Central memory CD8-positive, alpha-beta T cell (primary cell): Measurements from ENCODE around the gene CDA.

Experiments used
- ATAC-seq: fragments of 150-1000 bp; cut with Tn5 transposase; replicated peaks from 2 replicates; pipeline ENCODE4 v1.10.0; 2022; ENCODE audit warnings: mild to moderate bottlenecking, moderate FRiP score, moderate number of reproducible peaks; ENCODE audit not compliant: poor library complexity, severe bottlenecking; ENCODE audit errors: extremely low read depth
- DNase-seq, 2 donors: peaks; one replicate each; pipeline ENCODE4 v3.0.0; 2021; ENCODE audit warnings: low spot score in 2 of 2
- H3K27ac Mint-ChIP-seq: one replicate; pipeline ENCODE4 v1.8.0; 2022; ENCODE audit warnings: low read depth, mild to moderate bottlenecking, moderate library complexity, mixed read lengths
- H3K27me3 Mint-ChIP-seq: one replicate; pipeline ENCODE4 v1.8.0; 2022; ENCODE audit warnings: mixed read lengths
- H3K36me3 Mint-ChIP-seq: one replicate; pipeline ENCODE4 v1.8.0; 2022; ENCODE audit warnings: mild to moderate bottlenecking, moderate library complexity, mixed read lengths; ENCODE audit not compliant: insufficient read depth
- H3K4me1 Mint-ChIP-seq: one replicate; pipeline ENCODE4 v1.8.0; 2022; ENCODE audit warnings: mixed read lengths
- H3K4me3 Mint-ChIP-seq: one replicate; pipeline ENCODE4 v1.8.0; 2022; ENCODE audit warnings: mild to moderate bottlenecking, moderate library complexity, mixed read lengths
- H3K9me3 Mint-ChIP-seq: one replicate; pipeline ENCODE4 v1.8.0; 2022; ENCODE audit warnings: mixed read lengths

CDA gene

GRCh38 chr1:20630729-20631128, 41.8 kb downstream of the CDA start:
- H3K4me3 Mint-ChIP-seq, result no peak overlapping the region

DNA sequence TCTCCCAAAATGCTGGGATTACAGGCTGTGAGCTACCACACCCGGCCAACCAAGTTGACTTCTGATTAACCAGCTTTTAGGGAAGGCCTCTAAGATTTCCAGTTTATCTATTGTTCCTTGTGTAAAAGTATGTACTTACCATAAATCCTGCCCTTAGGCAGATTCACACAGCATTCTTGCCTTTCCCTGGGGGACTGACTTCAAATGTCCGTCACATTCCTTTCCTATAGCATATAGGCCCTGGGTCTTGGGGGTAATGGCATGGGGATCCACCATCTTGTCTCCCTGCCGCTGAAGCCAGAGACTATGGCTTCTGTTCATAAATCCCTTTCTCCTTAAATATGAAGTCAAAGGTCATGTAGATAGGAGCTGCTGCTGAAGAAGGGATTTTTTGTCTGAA, 43.5 kb downstream of the CDA start:
- peak overlapping the region; percentile 88 for H3K4me3 Mint-ChIP-seq
- peaks cover 9% of the 10 kb centered on the region for H3K36me3 Mint-ChIP-seq
- ATAC-seq, result no peak
- H3K27me3 Mint-ChIP-seq, result no peaks in the 10 kb centered on the region
- H3K27ac Mint-ChIP-seq, result no peak overlapping the region
- no peaks in the 10 kb centered on the region for H3K9me3 Mint-ChIP-seq
- DNase-seq, result no peak
- H3K4me1 Mint-ChIP-seq, result peaks cover 18% of the 10 kb centered on the region

More at GRCh38 chr1:20630729-20631128, 41.8 kb downstream of the CDA start:
- Mint-ChIP-seq H3K36me3 (peaks cover 4% of the 10 kb centered on the region), H3K27me3 (no peaks in the 10 kb centered on the region), H3K27ac (no peak overlapping the region), H3K9me3 (no peaks in the 10 kb centered on the region), H3K4me1 (peaks cover 12% of the 10 kb centered on the region)
- no peak for DNase-seq
- ATAC-seq, result no peak

DNA sequence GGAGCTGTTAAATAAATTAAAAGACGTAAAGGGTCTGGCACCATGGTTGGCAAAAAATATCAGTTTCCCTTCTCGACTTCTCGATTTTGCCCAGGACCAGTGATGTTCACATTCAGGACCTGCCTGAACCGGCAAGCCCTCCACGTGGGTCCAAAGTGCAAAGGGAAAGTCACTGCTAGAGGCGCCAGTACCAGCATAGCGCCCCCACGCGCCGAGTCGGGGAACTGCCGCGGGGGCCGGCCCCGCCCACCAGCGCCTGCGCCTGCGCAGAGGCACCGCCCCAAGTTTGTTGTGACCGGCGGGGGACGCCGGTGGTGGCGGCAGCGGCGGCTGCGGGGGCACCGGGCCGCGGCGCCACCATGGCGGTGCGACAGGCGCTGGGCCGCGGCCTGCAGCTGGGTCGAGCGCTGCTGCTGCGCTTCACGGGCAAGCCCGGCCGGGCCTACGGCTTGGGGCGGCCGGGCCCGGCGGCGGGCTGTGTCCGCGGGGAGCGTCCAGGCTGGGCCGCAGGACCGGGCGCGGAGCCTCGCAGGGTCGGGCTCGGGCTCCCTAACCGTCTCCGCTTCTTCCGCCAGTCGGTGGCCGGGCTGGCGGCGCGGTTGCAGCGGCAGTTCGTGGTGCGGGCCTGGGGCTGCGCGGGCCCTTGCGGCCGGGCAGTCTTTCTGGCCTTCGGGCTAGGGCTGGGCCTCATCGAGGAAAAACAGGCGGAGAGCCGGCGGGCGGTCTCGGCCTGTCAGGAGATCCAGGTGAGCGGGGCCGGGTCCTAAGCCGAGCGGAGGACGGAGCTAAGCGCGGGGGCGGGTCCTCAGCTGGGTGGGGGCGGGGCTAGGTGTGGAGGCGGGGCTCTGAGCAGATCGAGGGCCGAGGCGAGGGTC, 44.5 kb downstream of the CDA start, which contains the start of gene PINK1:
TSS of gene PINK1 (plus strand) at position 269 of the 875 bp plus-strand sequence. CDS start at position 360, 91 bp downstream.
- Mint-ChIP-seq H3K9me3 (no peaks in the 10 kb centered on the region), H3K27ac (peak within 1 kb of the TSS; percentile 61), H3K36me3 (peaks cover 12% of the 10 kb centered on the region), H3K27me3 (no peaks in the 10 kb centered on the region), H3K4me3 (peak within 1 kb of the TSS; percentile 88), H3K4me1 (peaks cover 18% of the 10 kb centered on the region)
- DNase-seq (peak; percentile 90 to 98), ATAC-seq (peak; percentile 90)

- ATAC-seq (peak; percentile 10), DNase-seq (no peak)
- Mint-ChIP-seq H3K4me1 (peaks cover 21% of the 10 kb centered on the region), H3K27ac (peak overlapping the region; percentile 61), H3K27me3 (no peaks in the 10 kb centered on the region), H3K36me3 (peaks cover 12% of the 10 kb centered on the region), H3K9me3 (no peaks in the 10 kb centered on the region), H3K4me3 (peak overlapping the region; percentile 88)
Measured at GRCh38 chr1:20634065-20634593, 45.2 kb downstream of the CDA start.

DNA sequence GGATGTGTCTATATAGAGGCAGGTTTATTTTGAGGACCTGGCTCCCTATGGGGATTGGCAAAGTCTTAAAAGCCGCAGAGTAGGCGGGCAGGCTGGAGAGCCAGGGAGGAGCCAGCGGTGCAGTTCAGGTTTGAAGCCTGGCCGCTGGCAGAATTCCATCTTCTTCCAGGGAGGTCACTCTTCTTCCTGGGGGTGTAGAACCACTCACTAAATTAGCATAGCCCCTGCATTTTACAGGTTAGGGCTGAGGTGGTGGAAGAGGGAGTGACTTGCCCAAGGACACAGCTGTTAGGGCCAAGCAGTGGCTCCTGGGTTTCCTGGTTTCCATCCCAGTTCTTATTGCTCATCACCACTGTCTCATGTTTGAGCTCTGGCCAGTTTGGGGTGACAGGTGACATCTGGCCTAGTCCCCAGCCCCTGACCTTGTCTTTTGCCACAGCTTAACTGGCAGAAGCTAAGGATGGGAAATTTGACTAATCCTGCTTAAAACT, 45.7 kb downstream of the CDA start:
- peaks cover 12% of the 10 kb centered on the region for H3K36me3 Mint-ChIP-seq
- peak overlapping the region; percentile 88 for H3K4me3 Mint-ChIP-seq
- no peak for DNase-seq
- H3K27me3 Mint-ChIP-seq, result no peaks in the 10 kb centered on the region
- H3K9me3 Mint-ChIP-seq, result no peaks in the 10 kb centered on the region
- peak; percentile 30 for ATAC-seq
- peak overlapping the region; percentile 61 for H3K27ac Mint-ChIP-seq
- H3K4me1 Mint-ChIP-seq, result peaks cover 23% of the 10 kb centered on the region

- DNase-seq (no peak), ATAC-seq (no peak)
- Mint-ChIP-seq H3K4me1 (peaks cover 29% of the 10 kb centered on the region), H3K27me3 (no peaks in the 10 kb centered on the region), H3K27ac (no peak overlapping the region), H3K9me3 (no peaks in the 10 kb centered on the region), H3K36me3 (peaks cover 12% of the 10 kb centered on the region), H3K4me3 (no peak overlapping the region)
Measured at GRCh38 chr1:20636785-20637347, 48.0 kb downstream of the CDA start.

- Mint-ChIP-seq H3K9me3 (no peaks in the 10 kb centered on the region), H3K27me3 (no peaks in the 10 kb centered on the region), H3K36me3 (peaks cover 8% of the 10 kb centered on the region), H3K4me1 (peaks cover 17% of the 10 kb centered on the region), H3K4me3 (no peak overlapping the region), H3K27ac (peak overlapping the region; percentile 27)
- peak; percentile 44 for DNase-seq
- ATAC-seq, result peak; percentile 43
Measured at GRCh38 chr1:20640183-20640597, 51.3 kb downstream of the CDA start.

DNA sequence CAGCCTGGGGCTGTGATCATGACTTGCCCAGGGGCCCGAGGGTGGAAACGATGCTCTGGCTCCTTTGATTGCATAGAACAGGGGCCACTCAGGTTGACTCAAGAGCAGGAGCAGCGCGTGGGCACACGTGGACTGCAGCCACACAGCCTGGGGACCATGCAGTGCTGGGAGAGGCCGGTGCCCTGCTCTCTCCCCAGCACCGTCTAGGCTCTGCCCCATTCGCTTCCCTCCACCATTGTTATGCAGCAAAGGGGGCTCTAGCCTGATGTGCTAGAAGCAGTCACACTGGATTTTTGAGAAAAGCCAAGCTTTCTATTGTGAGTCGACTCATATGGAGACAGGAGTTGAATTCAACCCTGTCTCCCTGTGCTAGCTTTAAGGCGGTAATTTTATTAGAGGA, 53.1 kb downstream of the CDA start:
- Mint-ChIP-seq H3K4me3 (no peak overlapping the region), H3K4me1 (peaks cover 11% of the 10 kb centered on the region), H3K27ac (no peak overlapping the region), H3K36me3 (peaks cover 11% of the 10 kb centered on the region), H3K27me3 (no peaks in the 10 kb centered on the region), H3K9me3 (no peaks in the 10 kb centered on the region)
- ATAC-seq (no peak), DNase-seq (no peak)

- Mint-ChIP-seq H3K27ac (no peak overlapping the region), H3K36me3 (peaks cover 8% of the 10 kb centered on the region)
Measured at GRCh38 chr1:20643080-20643479, 54.2 kb downstream of the CDA start.

GRCh38 chr1:20644416-20644815, 55.5 kb downstream of the CDA start:
- Mint-ChIP-seq H3K36me3 (peaks cover 11% of the 10 kb centered on the region), H3K4me3 (no peak overlapping the region), H3K9me3 (no peaks in the 10 kb centered on the region), H3K4me1 (peaks cover 6% of the 10 kb centered on the region), H3K27ac (no peak overlapping the region), H3K27me3 (no peaks in the 10 kb centered on the region)
- no peak for DNase-seq
- ATAC-seq, result no peak

More at GRCh38 chr1:20643080-20643479, 54.2 kb downstream of the CDA start:
- Mint-ChIP-seq H3K4me1 (peaks cover 11% of the 10 kb centered on the region), H3K9me3 (no peaks in the 10 kb centered on the region), H3K4me3 (no peak overlapping the region), H3K27me3 (no peaks in the 10 kb centered on the region)
- ATAC-seq, result no peak
- no peak for DNase-seq

DNA sequence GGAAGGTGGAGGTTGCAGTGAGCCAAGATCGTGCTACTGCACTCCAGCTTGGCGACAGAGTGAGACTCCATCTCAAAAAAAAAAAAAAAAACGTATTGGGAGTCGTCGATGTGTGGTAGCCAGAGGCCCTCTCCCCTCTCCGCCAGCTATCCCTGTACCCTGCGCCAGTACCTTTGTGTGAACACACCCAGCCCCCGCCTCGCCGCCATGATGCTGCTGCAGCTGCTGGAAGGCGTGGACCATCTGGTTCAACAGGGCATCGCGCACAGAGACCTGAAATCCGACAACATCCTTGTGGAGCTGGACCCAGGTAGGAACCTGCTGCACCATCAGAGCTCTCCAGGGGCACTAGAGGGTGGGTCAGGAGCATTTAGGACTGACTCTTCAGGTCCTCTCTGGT, 56.5 kb downstream of the CDA start:
- Mint-ChIP-seq H3K27me3 (no peaks in the 10 kb centered on the region), H3K4me1 (peaks cover under 1% of the 10 kb centered on the region), H3K4me3 (no peak overlapping the region), H3K27ac (no peak overlapping the region), H3K9me3 (no peaks in the 10 kb centered on the region), H3K36me3 (peaks cover 20% of the 10 kb centered on the region)
- ATAC-seq (no peak), DNase-seq (no peak)

DNA sequence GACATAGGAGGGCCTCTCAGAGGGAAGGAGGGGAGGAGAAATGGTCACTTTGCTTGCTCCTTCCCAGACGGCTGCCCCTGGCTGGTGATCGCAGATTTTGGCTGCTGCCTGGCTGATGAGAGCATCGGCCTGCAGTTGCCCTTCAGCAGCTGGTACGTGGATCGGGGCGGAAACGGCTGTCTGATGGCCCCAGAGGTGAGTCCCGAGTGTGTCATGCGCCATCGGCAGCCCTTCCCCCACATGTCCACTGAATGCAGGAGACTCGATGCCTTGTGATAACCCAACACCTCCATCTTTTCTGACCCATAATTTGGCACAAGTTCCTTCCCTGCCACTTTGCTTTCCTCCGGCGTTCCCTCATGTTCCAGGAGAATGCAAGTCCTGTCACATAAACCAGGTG, 59.5 kb downstream of the CDA start:
- ATAC-seq, result no peak
- no peak for DNase-seq
- Mint-ChIP-seq H3K9me3 (no peaks in the 10 kb centered on the region), H3K27me3 (no peaks in the 10 kb centered on the region), H3K4me1 (no peaks in the 10 kb centered on the region), H3K36me3 (peaks cover 43% of the 10 kb centered on the region), H3K27ac (no peak overlapping the region), H3K4me3 (no peak overlapping the region)
